Measurements from ENCODE around the gene SUMO4.

The SUMO4 gene

GRCh38 chr6:149438855-149439254 lies 38.8 kb downstream of the SUMO4 start:
- H3F3A ChIP-seq (ENCODE audit: low read depth) = no peaks in the 10 kb centered on the region
- no peaks in the 10 kb centered on the region for H3K36me3 ChIP-seq (ENCODE audit: insufficient read depth, low read length)
- no peak overlapping the region for H3K4me2 ChIP-seq (ENCODE audit: low read depth, low read length, poor library complexity, severe bottlenecking)
- no peak overlapping the region for H3K4me3 ChIP-seq (ENCODE audit: low read length, poor library complexity, severe bottlenecking)
- H3K79me2 ChIP-seq (ENCODE audit: insufficient read depth, low read length) = no peaks in the 10 kb centered on the region
- TF ChIP-seq EZH2phosphoT487 (IDR thresholded peaks at IDR 0.05; ENCODE audit: borderline replicate concordance) = no peak
- TF ChIP-seq, protein P1, sequence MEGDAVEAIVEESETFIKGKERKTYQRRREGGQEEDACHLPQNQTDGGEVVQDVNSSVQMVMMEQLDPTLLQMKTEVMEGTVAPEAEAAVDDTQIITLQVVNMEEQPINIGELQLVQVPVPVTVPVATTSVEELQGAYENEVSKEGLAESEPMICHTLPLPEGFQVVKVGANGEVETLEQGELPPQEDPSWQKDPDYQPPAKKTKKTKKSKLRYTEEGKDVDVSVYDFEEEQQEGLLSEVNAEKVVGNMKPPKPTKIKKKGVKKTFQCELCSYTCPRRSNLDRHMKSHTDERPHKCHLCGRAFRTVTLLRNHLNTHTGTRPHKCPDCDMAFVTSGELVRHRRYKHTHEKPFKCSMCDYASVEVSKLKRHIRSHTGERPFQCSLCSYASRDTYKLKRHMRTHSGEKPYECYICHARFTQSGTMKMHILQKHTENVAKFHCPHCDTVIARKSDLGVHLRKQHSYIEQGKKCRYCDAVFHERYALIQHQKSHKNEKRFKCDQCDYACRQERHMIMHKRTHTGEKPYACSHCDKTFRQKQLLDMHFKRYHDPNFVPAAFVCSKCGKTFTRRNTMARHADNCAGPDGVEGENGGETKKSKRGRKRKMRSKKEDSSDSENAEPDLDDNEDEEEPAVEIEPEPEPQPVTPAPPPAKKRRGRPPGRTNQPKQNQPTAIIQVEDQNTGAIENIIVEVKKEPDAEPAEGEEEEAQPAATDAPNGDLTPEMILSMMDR (conservative IDR thresholded peaks at IDR 0.05; ENCODE audit: low read length) = no peak
- no peaks in the 10 kb centered on the region for H3K9me3 ChIP-seq (ENCODE audit: insufficient read depth, low read depth, low read length)
- H3K27me3 ChIP-seq (ENCODE audit: insufficient read depth, low read length, poor library complexity, severe bottlenecking) = no peaks in the 10 kb centered on the region
- peaks cover 5% of the 10 kb centered on the region for H3K4me1 ChIP-seq (ENCODE audit: insufficient read depth, low read length, poor library complexity, severe bottlenecking)
- H4K20me1 ChIP-seq (ENCODE audit: insufficient read depth, low read length, poor library complexity, severe bottlenecking) = no peaks in the 10 kb centered on the region
- H3K9ac ChIP-seq (ENCODE audit: low read depth, low read length, poor library complexity, severe bottlenecking) = no peak overlapping the region
- H3K9me2 ChIP-seq (replicated peaks; ENCODE audit: low read depth, low read length) = no peaks in the 10 kb centered on the region
- no peak overlapping the region for H2AFZ ChIP-seq (ENCODE audit: low read length)

DNA sequence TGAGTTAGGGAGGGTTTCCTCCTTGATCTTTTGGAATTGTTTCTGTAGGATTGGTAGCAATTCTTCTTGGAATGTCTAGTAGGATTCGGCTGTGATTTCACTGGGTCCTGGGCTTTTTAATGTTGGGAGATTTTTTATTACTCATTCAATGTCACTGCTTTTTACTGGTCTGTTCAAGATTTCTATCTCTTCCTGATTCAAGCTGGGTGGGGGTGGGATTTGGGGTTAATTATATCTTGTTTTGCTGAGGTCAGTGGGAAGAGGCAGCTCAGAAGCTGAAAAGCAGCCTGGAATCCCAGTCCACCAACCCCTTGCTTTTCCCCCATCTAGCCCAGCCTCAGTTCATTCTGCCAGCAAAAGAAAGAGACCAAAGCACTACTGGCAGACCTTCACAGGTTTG lies 39.6 kb downstream of the SUMO4 start:
- H3K9me3 ChIP-seq (ENCODE audit: insufficient read depth, low read depth, low read length) = no peaks in the 10 kb centered on the region
- no peaks in the 10 kb centered on the region for H3K27me3 ChIP-seq (ENCODE audit: insufficient read depth, low read length, poor library complexity, severe bottlenecking)
- no peak overlapping the region for H2AFZ ChIP-seq (ENCODE audit: low read length)
- no peaks in the 10 kb centered on the region for H3F3A ChIP-seq (ENCODE audit: low read depth)
- H3K9me2 ChIP-seq (replicated peaks; ENCODE audit: low read depth, low read length) = no peaks in the 10 kb centered on the region
- TF ChIP-seq, protein P1 (conservative IDR thresholded peaks at IDR 0.05; ENCODE audit: low read length) = no peak
- TF ChIP-seq EZH2phosphoT487 (IDR thresholded peaks at IDR 0.05; ENCODE audit: borderline replicate concordance) = no peak
- H4K20me1 ChIP-seq (ENCODE audit: insufficient read depth, low read length, poor library complexity, severe bottlenecking) = no peaks in the 10 kb centered on the region
- no peaks in the 10 kb centered on the region for H3K79me2 ChIP-seq (ENCODE audit: insufficient read depth, low read length)
- no peak overlapping the region for H3K4me3 ChIP-seq (ENCODE audit: low read length, poor library complexity, severe bottlenecking)
- H3K4me2 ChIP-seq (ENCODE audit: low read depth, low read length, poor library complexity, severe bottlenecking) = no peak overlapping the region
- H3K4me1 ChIP-seq (ENCODE audit: insufficient read depth, low read length, poor library complexity, severe bottlenecking) = peaks cover 5% of the 10 kb centered on the region
- no peak overlapping the region for H3K9ac ChIP-seq (ENCODE audit: low read depth, low read length, poor library complexity, severe bottlenecking)
- H3K36me3 ChIP-seq (ENCODE audit: insufficient read depth, low read length) = no peaks in the 10 kb centered on the region

GRCh38 chr6:149440735-149441671 lies 40.9 kb downstream of the SUMO4 start:
- Histone ChIP-seq H4K20me1 (ENCODE audit: insufficient read depth, low read length, poor library complexity, severe bottlenecking) (no peaks in the 10 kb centered on the region), H3K9ac (ENCODE audit: low read depth, low read length, poor library complexity, severe bottlenecking) (no peak overlapping the region), H3K36me3 (ENCODE audit: insufficient read depth, low read length) (no peaks in the 10 kb centered on the region), H3F3A (ENCODE audit: low read depth) (no peaks in the 10 kb centered on the region), H3K9me2 (replicated peaks; ENCODE audit: low read depth, low read length) (no peaks in the 10 kb centered on the region), H3K79me2 (ENCODE audit: insufficient read depth, low read length) (no peaks in the 10 kb centered on the region), H3K4me2 (ENCODE audit: low read depth, low read length, poor library complexity, severe bottlenecking) (no peak overlapping the region), H3K4me1 (ENCODE audit: insufficient read depth, low read length, poor library complexity, severe bottlenecking) (peaks cover 5% of the 10 kb centered on the region), H3K4me3 (ENCODE audit: low read length, poor library complexity, severe bottlenecking) (no peak overlapping the region), H2AFZ (ENCODE audit: low read length) (no peak overlapping the region), H3K27me3 (ENCODE audit: insufficient read depth, low read length, poor library complexity, severe bottlenecking) (no peaks in the 10 kb centered on the region), H3K9me3 (ENCODE audit: insufficient read depth, low read depth, low read length) (no peaks in the 10 kb centered on the region)
- no peak for TF ChIP-seq EZH2phosphoT487 (IDR thresholded peaks at IDR 0.05; ENCODE audit: borderline replicate concordance)
- TF ChIP-seq, protein P1 (conservative IDR thresholded peaks at IDR 0.05; ENCODE audit: low read length) = no peak
